ENCODE measurements around the gene DLG2. TPM values are rescaled to one million over a fixed set of nuclear protein-coding genes. Genes with fewer than 3 reads are reported as not detected.

Gene DLG2
- total RNA-seq, 1 donor from 2014 or later: 5.9 TPM

GRCh38 chr11:84130646-84131427 is 1496.3 kb downstream of the DLG2 start:
- no peak for TF ChIP-seq CTCF (conservative IDR thresholded peaks at IDR 0.05)
- DNase-seq (ENCODE audit: extremely low spot score, unreplicated experiment): no peak
- no peak overlapping the region for H3K4me3 Mint-ChIP-seq
- H3K4me1 Mint-ChIP-seq (ENCODE audit: unreplicated experiment): peaks cover 11% of the 10 kb centered on the region
- H3K36me3 Mint-ChIP-seq: no peaks in the 10 kb centered on the region
- H3K27me3 Mint-ChIP-seq: no peaks in the 10 kb centered on the region
- no peaks in the 10 kb centered on the region for H3K9me3 Mint-ChIP-seq
- peak overlapping the region; percentile 52 for H3K27ac Mint-ChIP-seq

GRCh38 chr11:84129961-84130576 is 1497.1 kb downstream of the DLG2 start:
- Mint-ChIP-seq H3K27ac (no peak overlapping the region), H3K36me3 (no peaks in the 10 kb centered on the region), H3K9me3 (no peaks in the 10 kb centered on the region), H3K4me3 (no peak overlapping the region), H3K27me3 (no peaks in the 10 kb centered on the region), H3K4me1 (ENCODE audit: unreplicated experiment) (peaks cover 11% of the 10 kb centered on the region)
- no peak for TF ChIP-seq CTCF (conservative IDR thresholded peaks at IDR 0.05)
- DNase-seq (ENCODE audit: extremely low spot score, unreplicated experiment): no peak

GRCh38 chr11:84128840-84129239 is 1498.3 kb downstream of the DLG2 start:
- no peaks in the 10 kb centered on the region for H3K9me3 Mint-ChIP-seq
- no peak for TF ChIP-seq CTCF (conservative IDR thresholded peaks at IDR 0.05)
- no peak overlapping the region for H3K27ac Mint-ChIP-seq
- no peak overlapping the region for H3K4me3 Mint-ChIP-seq
- no peaks in the 10 kb centered on the region for H3K36me3 Mint-ChIP-seq
- H3K27me3 Mint-ChIP-seq: no peaks in the 10 kb centered on the region
- H3K4me1 Mint-ChIP-seq (ENCODE audit: unreplicated experiment): peaks cover 11% of the 10 kb centered on the region
- DNase-seq (ENCODE audit: extremely low spot score, unreplicated experiment): no peak

- no peak for DNase-seq (ENCODE audit: extremely low spot score, unreplicated experiment)
- H3K27ac Mint-ChIP-seq: no peak overlapping the region
- no peaks in the 10 kb centered on the region for H3K27me3 Mint-ChIP-seq
- H3K9me3 Mint-ChIP-seq: no peaks in the 10 kb centered on the region
- H3K4me1 Mint-ChIP-seq (ENCODE audit: unreplicated experiment): peaks cover 8% of the 10 kb centered on the region
- H3K4me3 Mint-ChIP-seq: no peak overlapping the region
- no peaks in the 10 kb centered on the region for H3K36me3 Mint-ChIP-seq
- TF ChIP-seq CTCF (conservative IDR thresholded peaks at IDR 0.05): no peak
Observed at GRCh38 chr11:84117394-84117793, 1509.8 kb downstream of the DLG2 start.

- no peak for DNase-seq (ENCODE audit: extremely low spot score, unreplicated experiment)
- H3K27me3 Mint-ChIP-seq: peaks cover 4% of the 10 kb centered on the region
- peaks cover 7% of the 10 kb centered on the region for H3K4me1 Mint-ChIP-seq (ENCODE audit: unreplicated experiment)
- no peak for TF ChIP-seq CTCF (conservative IDR thresholded peaks at IDR 0.05)
- no peak overlapping the region for H3K4me3 Mint-ChIP-seq
- no peaks in the 10 kb centered on the region for H3K36me3 Mint-ChIP-seq
- no peak overlapping the region for H3K27ac Mint-ChIP-seq
- no peaks in the 10 kb centered on the region for H3K9me3 Mint-ChIP-seq
Observed at GRCh38 chr11:84106541-84106940, 1520.6 kb downstream of the DLG2 start.
